ENCODE measurements around the gene OGFOD3. TPM values are rescaled to one million over a fixed set of nuclear protein-coding genes. Genes with fewer than 3 reads are reported as not detected.

The OGFOD3 gene
- total and polyA plus RNA-seq, 9 of the 15 experiments (the other 6 are each of a cell fraction or from before 2014, with no cell fraction given): 0.69 to 44.7 (median 18.9) TPM

- Histone ChIP-seq H3K27ac (ENCODE audit: extremely low read depth, low read depth, low read length) (no peak overlapping the region), H2AFZ (ENCODE audit: low read depth, low read length) (no peak overlapping the region), H3K79me2 (ENCODE audit: control insufficient read depth, insufficient read depth, low read length) (peaks cover 15% of the 10 kb centered on the region; the same call in 2 of the 3 replicates), H3K36me3 (ENCODE audit: control insufficient read depth, insufficient read depth, low read length) (peaks cover 17% of the 10 kb centered on the region; the same call in 2 of the 3 replicates), H3K9me3 (replicated peaks; ENCODE audit: control insufficient read depth, insufficient read depth, low read depth, low read length) (no peaks in the 10 kb centered on the region), H3K4me3 (no peak overlapping the region), H3K27me3 (ENCODE audit: control insufficient read depth in 2 of 2, insufficient read depth in 2 of 2, low read length in 2 of 2) (no peaks in the 10 kb centered on the region), H3K9ac (ENCODE audit: insufficient read depth in 1 of 2, low read depth in 2 of 2, low read length in 2 of 2) (0 out of 4 replicates have a peak overlapping the region, but pooled peaks of 1 of the 2 experiments have one; percentile 4), H4K20me1 (replicated peaks; ENCODE audit: control insufficient read depth, insufficient read depth, low read length) (peaks cover 10% of the 10 kb centered on the region), H3K4me1 (replicated peaks in 1 of 2; ENCODE audit: control insufficient read depth in 2 of 2, insufficient read depth in 2 of 2, low read length in 2 of 2) (peaks cover 0 to 35% of the 10 kb centered on the region in 2 experiments; a peak in 3 of 5 replicates), H3K9me1 (ENCODE audit: control insufficient read depth, insufficient read depth, low read length) (peaks cover 5% of the 10 kb centered on the region), H3K4me2 (ENCODE audit: insufficient read depth, low read length) (no peak overlapping the region)
- no peak for FAIRE-seq
- in situ Hi-C loops (cut with MboI): no loop called here
- WGBS (ENCODE audit: insufficient coverage, low coverage, missing lambda C conversion rate): 93% methylated on average over 23 of the region's 24 CpGs
- ChIA-PET CTCF (ENCODE audit: low intra/inter-chr PET ratio) (no interaction called here), POLR2A (interaction anchor here (0.6 kb wide), 1 partner anchor 55 kb away, joined by 3 read pairs; no protein-coding TSS in a partner anchor)
- TF ChIP-seq MGA (IDR thresholded peaks at IDR 0.05) (no peak), ZFPM2 (CRISPR knock-in tag; IDR thresholded peaks at IDR 0.05) (no peak), RFX1 (IDR thresholded peaks at IDR 0.05) (no peak), KAT2B (IDR thresholded peaks at IDR 0.05; ENCODE audit: low read depth, low read length) (no peak), CTBP1 (IDR thresholded peaks at IDR 0.05; ENCODE audit: borderline replicate concordance) (no peak), POLR2G (IDR thresholded peaks at IDR 0.05; ENCODE audit: low read depth, low read length) (0 out of 2 replicates have a peak, but pooled peaks have one; percentile 21)
- intact Hi-C loops (cut with micrococcal nuclease): loop anchor here (10.0 kb wide), 1 partner anchor 143 kb away; no protein-coding TSS in a partner anchor
- no peak for ATAC-seq
- DNase-seq (ENCODE audit: extremely low read depth in 1 of 4, low spot score in 3 of 4): no peak
- no TSS peak for BruUV-seq (replicated peaks)
These were observed 6.9 kb downstream of the OGFOD3 start for GRCh38 chr17:82411396-82412053.
